ENCODE results near the gene SNAPC1. TPM values are rescaled to one million over a fixed set of nuclear protein-coding genes. Genes with fewer than 3 reads are reported as not detected.
A peak's percentile ranks its signal among the peaks of the same experiment; 100 is the strongest.

Gene SNAPC1
- total and polyA plus RNA-seq, 10 of the 15 experiments (the other 5 are each of a cell fraction or from before 2014, with no cell fraction given): 4.5 to 12.0 (median 7.4) TPM

- TF ChIP-seq CHD4 (IDR thresholded peaks at IDR 0.05) (no peak), POU2F2 (IDR thresholded peaks at IDR 0.05; ENCODE audit: borderline replicate concordance, low read depth, low read length) (0 out of 3 replicates have a peak, but pooled peaks have one; percentile 56)
Measured at GRCh38 chr14:61761959-61762786, at the start of gene SNAPC1 (continued).

GRCh38 chr14:61713724-61714437 lies 48.3 kb upstream of the SNAPC1 start:
- Histone ChIP-seq H3K9ac (ENCODE audit: control insufficient read depth, insufficient read depth, low read length) (no peak overlapping the region), H3K4me1 (ENCODE audit: control insufficient read depth, insufficient read depth, low read length) (peaks cover 42% of the 10 kb centered on the region), H3K79me2 (ENCODE audit: control insufficient read depth, insufficient read depth, low read length) (peaks cover 99% of the 10 kb centered on the region), H3K36me3 (ENCODE audit: control insufficient read depth in 2 of 2, insufficient read depth in 2 of 2, low read length in 1 of 2) (peaks cover 0 to 7% of the 10 kb centered on the region in 2 experiments; a peak in 1 of 4 replicates), H4K20me1 (ENCODE audit: control insufficient read depth, insufficient read depth) (peaks cover 3% of the 10 kb centered on the region; the same call in 1 of the 2 replicates), H2AFZ (ENCODE audit: control insufficient read depth, low read depth, low read length) (no peak overlapping the region), H3K27ac (ENCODE audit: control insufficient read depth, insufficient read depth) (no peak overlapping the region), H3K27me3 (replicated peaks in 1 of 2; ENCODE audit: control insufficient read depth in 2 of 2, insufficient read depth in 2 of 2, low read length in 1 of 2) (no peaks in the 10 kb centered on the region), H3K9me3 (replicated peaks; ENCODE audit: control insufficient read depth, insufficient read depth, low read length) (no peaks in the 10 kb centered on the region; the same call in 2 of the 3 replicates), H3K4me2 (ENCODE audit: control insufficient read depth, insufficient read depth) (peak overlapping the region; percentile 47), H3K4me3 (no peak overlapping the region)
- RAD21 ChIA-PET (ENCODE audit: unreplicated experiment): interaction anchor here (0.9 to 5.1 kb wide), 4 partner anchors 9 to 161 kb away, joined by 4 to 28 read pairs (median 5); no protein-coding TSS in a partner anchor
- ATAC-seq: no peak
- SMC1A ChIA-PET (ENCODE audit: uncharacterized antibody, unreplicated experiment): interaction anchor here (0.6 to 9.5 kb wide), 16 partner anchors 9 to 242 kb away, joined by 3 to 114 read pairs (median 3); partner anchors contain the start of genes HIF1A and SNAPC1
- WGBS (ENCODE audit: insufficient coverage, insufficient replicate concordance, low lambda C conversion rate, missing lambda C conversion rate): 61% methylated on average over 4 of the region's 4 CpGs
- DNase-seq (ENCODE audit: low read depth, low spot score): no peak
- CTCF ChIA-PET: interaction anchor here (0.5 to 1.8 kb wide), 3 partner anchors 17 to 152 kb away, joined by 3 to 6 read pairs (median 4); no protein-coding TSS in a partner anchor
- in situ Hi-C loops (cut with MboI): no loop called here
- POLR2A ChIA-PET: interaction anchor here (0.6 to 1.3 kb wide), 7 partner anchors 8 to 324 kb away, joined by 3 to 6 read pairs (median 3); no protein-coding TSS in a partner anchor
- intact Hi-C loops (cut with micrococcal nuclease; ENCODE audit: unreplicated experiment): no loop called here
- no TSS peak for BruUV-seq (replicated peaks)
- no peak for FAIRE-seq
- TF ChIP-seq ZBTB33 (IDR thresholded peaks at IDR 0.05) (no peak), REST (IDR thresholded peaks at IDR 0.05; ENCODE audit: low read depth, low read length) (no peak), ZNF622 (IDR thresholded peaks at IDR 0.05) (no peak), ZBTB40 (IDR thresholded peaks at IDR 0.05; ENCODE audit: borderline replicate concordance) (no peak), RAD51 (IDR thresholded peaks at IDR 0.05) (no peak), CBFB (IDR thresholded peaks at IDR 0.05; ENCODE audit: low read depth) (no peak), ZNF274 (IDR thresholded peaks at IDR 0.05; ENCODE audit: insufficient read depth, insufficient read length) (no peak), SMC3 (IDR thresholded peaks at IDR 0.05; ENCODE audit: borderline replicate concordance, low read length) (no peak)

Measured in GM12878 (cell line).